Measurements from ENCODE around the gene TKTL1.
"Not testable (repeated sequence)": the region's sequence is repeated elsewhere in the genome, so short reads cannot be mapped to it uniquely, and the experiment has no call there.

Gene TKTL1

GRCh38 chrX:154333837-154334271 is 38.3 kb downstream of the TKTL1 start:
- in situ Hi-C loops (cut with HindIII; ENCODE audit: low pct_ligation_motif_present, low pct_unique_long_range_greater_than_20kb, low sequenced_read_pairs) = no loop called here
- DNase-seq = no peak

GRCh38 chrX:154334496-154334895 is 38.9 kb downstream of the TKTL1 start:
- in situ Hi-C loops (cut with HindIII; ENCODE audit: low pct_ligation_motif_present, low pct_unique_long_range_greater_than_20kb, low sequenced_read_pairs) = no loop called here
- no peak for DNase-seq

- in situ Hi-C loops (cut with HindIII; ENCODE audit: low pct_ligation_motif_present, low pct_unique_long_range_greater_than_20kb, low sequenced_read_pairs); DNase-seq: not testable (repeated sequence)
These were observed 46.1 kb downstream of the TKTL1 start for GRCh38 chrX:154341399-154342298.

GRCh38 chrX:154343063-154343462 is 47.5 kb downstream of the TKTL1 start:
- DNase-seq; in situ Hi-C loops (cut with HindIII; ENCODE audit: low pct_ligation_motif_present, low pct_unique_long_range_greater_than_20kb, low sequenced_read_pairs): not testable (repeated sequence)

- DNase-seq; in situ Hi-C loops (cut with HindIII; ENCODE audit: low pct_ligation_motif_present, low pct_unique_long_range_greater_than_20kb, low sequenced_read_pairs): not testable (repeated sequence)
These were observed 48.0 kb downstream of the TKTL1 start for GRCh38 chrX:154343620-154344019.

GRCh38 chrX:154348114-154348531 is 52.5 kb downstream of the TKTL1 start:
- in situ Hi-C loops (cut with HindIII; ENCODE audit: low pct_ligation_motif_present, low pct_unique_long_range_greater_than_20kb, low sequenced_read_pairs) = no loop called here
- DNase-seq = peak; percentile 20

- in situ Hi-C loops (cut with HindIII; ENCODE audit: low pct_ligation_motif_present, low pct_unique_long_range_greater_than_20kb, low sequenced_read_pairs) = no loop called here
- no peak for DNase-seq
These were observed 53.2 kb downstream of the TKTL1 start for GRCh38 chrX:154348646-154349358.

- no peak for DNase-seq
- in situ Hi-C loops (cut with HindIII; ENCODE audit: low pct_ligation_motif_present, low pct_unique_long_range_greater_than_20kb, low sequenced_read_pairs) = no loop called here
These were observed 53.9 kb downstream of the TKTL1 start for GRCh38 chrX:154349359-154349935.

- DNase-seq = no peak
- in situ Hi-C loops (cut with HindIII; ENCODE audit: low pct_ligation_motif_present, low pct_unique_long_range_greater_than_20kb, low sequenced_read_pairs) = no loop called here
These were observed 54.4 kb downstream of the TKTL1 start for GRCh38 chrX:154349979-154350378.

- in situ Hi-C loops (cut with HindIII; ENCODE audit: low pct_ligation_motif_present, low pct_unique_long_range_greater_than_20kb, low sequenced_read_pairs) = no loop called here
- no peak for DNase-seq
These were observed 55.0 kb downstream of the TKTL1 start for GRCh38 chrX:154350429-154351182.

- no peak for DNase-seq
- in situ Hi-C loops (cut with HindIII; ENCODE audit: low pct_ligation_motif_present, low pct_unique_long_range_greater_than_20kb, low sequenced_read_pairs) = no loop called here
These were observed 55.8 kb downstream of the TKTL1 start for GRCh38 chrX:154351183-154352011.

- DNase-seq = no peak
- in situ Hi-C loops (cut with HindIII; ENCODE audit: low pct_ligation_motif_present, low pct_unique_long_range_greater_than_20kb, low sequenced_read_pairs) = no loop called here
These were observed 56.4 kb downstream of the TKTL1 start for GRCh38 chrX:154352012-154352401.

GRCh38 chrX:154352466-154352865 is 56.9 kb downstream of the TKTL1 start:
- DNase-seq = no peak
- in situ Hi-C loops (cut with HindIII; ENCODE audit: low pct_ligation_motif_present, low pct_unique_long_range_greater_than_20kb, low sequenced_read_pairs) = no loop called here

GRCh38 chrX:154353172-154353843 is 57.7 kb downstream of the TKTL1 start:
- in situ Hi-C loops (cut with HindIII; ENCODE audit: low pct_ligation_motif_present, low pct_unique_long_range_greater_than_20kb, low sequenced_read_pairs) = no loop called here

GRCh38 chrX:154354013-154354412 is 58.4 kb downstream of the TKTL1 start:
- in situ Hi-C loops (cut with HindIII; ENCODE audit: low pct_ligation_motif_present, low pct_unique_long_range_greater_than_20kb, low sequenced_read_pairs) = no loop called here
- DNase-seq = no peak

More at GRCh38 chrX:154353172-154353843, 57.7 kb downstream of the TKTL1 start:
- DNase-seq = no peak

- DNase-seq = no peak
- in situ Hi-C loops (cut with HindIII; ENCODE audit: low pct_ligation_motif_present, low pct_unique_long_range_greater_than_20kb, low sequenced_read_pairs) = no loop called here
These were observed 58.9 kb downstream of the TKTL1 start for GRCh38 chrX:154354516-154354915.

GRCh38 chrX:154355094-154355775 is 59.6 kb downstream of the TKTL1 start:
- in situ Hi-C loops (cut with HindIII; ENCODE audit: low pct_ligation_motif_present, low pct_unique_long_range_greater_than_20kb, low sequenced_read_pairs) = no loop called here
- DNase-seq = no peak
